HL-60 (cell line): Measurements from ENCODE around the gene COL11A2.

Experiments
- POLR2AphosphoS5 ChIP-seq: IDR thresholded peaks from 2 replicates; pipeline ENCODE4 v1.6.1; 2012; ENCODE audit warnings: low read depth
- TF ChIP-seq, protein P1 (sequence below): IDR thresholded peaks from one replicate; pipeline ENCODE4 v1.5.1; 2011; ENCODE audit warnings: low read length, control low read depth, inconsistent platforms; ENCODE audit not compliant: insufficient read depth

DNA sequence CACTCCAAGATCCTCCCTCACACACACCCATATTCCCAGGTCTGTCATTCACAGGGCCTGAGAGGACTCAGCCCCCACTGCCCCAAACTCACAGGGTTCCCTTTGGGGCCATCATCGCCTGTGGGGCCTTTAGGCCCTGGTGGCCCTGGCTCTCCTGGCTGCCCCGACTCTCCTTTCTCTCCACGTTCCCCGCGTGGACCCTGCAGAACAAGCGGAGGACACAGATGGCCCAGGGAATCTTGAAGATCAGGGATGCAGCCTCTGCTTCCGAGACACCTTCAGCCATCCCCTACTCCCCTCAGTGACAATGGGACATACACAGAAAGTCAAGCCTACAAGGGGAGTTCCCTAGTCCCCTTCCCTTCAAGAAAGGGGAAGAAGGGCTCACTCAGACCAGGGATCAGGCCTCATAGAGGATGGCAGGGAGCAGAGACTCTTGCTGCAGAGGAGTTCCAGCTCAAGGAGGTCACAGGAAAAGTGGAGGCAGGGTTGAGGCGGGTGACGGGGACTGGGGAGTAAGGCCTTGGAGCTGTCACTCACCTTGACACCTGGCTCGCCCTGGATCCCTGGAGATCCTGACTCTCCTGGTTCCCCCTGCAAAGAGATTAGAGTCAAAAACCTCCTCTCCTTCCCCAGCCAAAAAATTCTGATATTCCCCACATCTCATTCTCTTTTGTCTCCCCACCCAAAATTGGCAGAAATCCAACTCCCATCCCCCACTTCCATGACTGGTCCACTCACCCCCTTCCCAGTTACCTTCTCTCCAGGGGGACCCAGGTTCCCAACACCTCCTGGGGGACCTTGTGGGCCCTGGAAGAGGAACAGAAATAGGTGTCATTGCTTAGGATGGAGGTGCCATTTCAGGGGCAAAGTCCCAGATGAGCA is 22.7 kb downstream of the COL11A2 start:
- TF ChIP-seq, protein P1, sequence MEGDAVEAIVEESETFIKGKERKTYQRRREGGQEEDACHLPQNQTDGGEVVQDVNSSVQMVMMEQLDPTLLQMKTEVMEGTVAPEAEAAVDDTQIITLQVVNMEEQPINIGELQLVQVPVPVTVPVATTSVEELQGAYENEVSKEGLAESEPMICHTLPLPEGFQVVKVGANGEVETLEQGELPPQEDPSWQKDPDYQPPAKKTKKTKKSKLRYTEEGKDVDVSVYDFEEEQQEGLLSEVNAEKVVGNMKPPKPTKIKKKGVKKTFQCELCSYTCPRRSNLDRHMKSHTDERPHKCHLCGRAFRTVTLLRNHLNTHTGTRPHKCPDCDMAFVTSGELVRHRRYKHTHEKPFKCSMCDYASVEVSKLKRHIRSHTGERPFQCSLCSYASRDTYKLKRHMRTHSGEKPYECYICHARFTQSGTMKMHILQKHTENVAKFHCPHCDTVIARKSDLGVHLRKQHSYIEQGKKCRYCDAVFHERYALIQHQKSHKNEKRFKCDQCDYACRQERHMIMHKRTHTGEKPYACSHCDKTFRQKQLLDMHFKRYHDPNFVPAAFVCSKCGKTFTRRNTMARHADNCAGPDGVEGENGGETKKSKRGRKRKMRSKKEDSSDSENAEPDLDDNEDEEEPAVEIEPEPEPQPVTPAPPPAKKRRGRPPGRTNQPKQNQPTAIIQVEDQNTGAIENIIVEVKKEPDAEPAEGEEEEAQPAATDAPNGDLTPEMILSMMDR = no peak
- TF ChIP-seq POLR2AphosphoS5 = no peak
